ENCODE measurements around the gene SHB. TPM values are rescaled to one million over a fixed set of nuclear protein-coding genes. Genes with fewer than 3 reads are reported as not detected.

SHB gene
- total RNA-seq, 1 donor from 2014 or later, result 0.61 TPM

Other genes with a start within 250 kb of the SHB start
- gene SLC25A51, start 165.1 kb downstream of the SHB start, total RNA-seq, result 31.3 and 31.9 TPM in 2 replicates